Subcutaneous adipose tissue (tissue), 4 donors: ENCODE results near the gene EEA1. TPM values are rescaled to one million over a fixed set of nuclear protein-coding genes. Genes with fewer than 3 reads are reported as not detected.

ENCODE experiments used
- total RNA-seq, 4 donors: library from RNA; depleted of rRNA; stranded (reverse); fragments of >200 nt; gene quantifications; one replicate each; pipeline ENCODE4 v1.1.0, GENCODE V29; 2016
- TF ChIP-seq, protein P1 (sequence below): fragments of 450-650 bp; IDR thresholded peaks from one replicate; pipeline ENCODE4 v1.5.1; 2016; ENCODE audit warnings: low read depth, mild to moderate bottlenecking, control low read depth, antibody characterized with exemption, moderate library complexity

Gene EEA1
- total RNA-seq, 4 donors from 2014 or later = 43.9 to 59.5 (median 53.9) TPM

DNA sequence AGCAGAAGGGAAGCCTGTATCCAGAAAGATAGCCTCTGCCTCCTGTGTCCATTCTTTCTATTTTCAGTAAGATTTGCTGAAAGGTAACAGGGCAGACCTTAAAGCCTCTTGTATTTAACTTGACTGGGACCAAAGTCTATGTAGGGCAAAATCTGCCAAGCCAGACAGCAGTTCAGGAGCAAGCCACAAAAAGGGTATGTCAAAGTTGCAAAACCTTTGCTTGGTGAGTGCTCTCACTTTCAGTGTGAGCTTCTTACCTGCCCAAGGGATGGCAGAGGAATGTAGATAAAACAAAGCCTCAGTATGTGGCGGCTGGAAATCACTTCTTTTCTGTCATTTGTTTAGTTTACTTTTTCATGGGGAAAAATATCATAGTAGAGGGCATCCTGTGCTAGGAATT lies 163.2 kb downstream of the EEA1 start:
- TF ChIP-seq, protein P1, sequence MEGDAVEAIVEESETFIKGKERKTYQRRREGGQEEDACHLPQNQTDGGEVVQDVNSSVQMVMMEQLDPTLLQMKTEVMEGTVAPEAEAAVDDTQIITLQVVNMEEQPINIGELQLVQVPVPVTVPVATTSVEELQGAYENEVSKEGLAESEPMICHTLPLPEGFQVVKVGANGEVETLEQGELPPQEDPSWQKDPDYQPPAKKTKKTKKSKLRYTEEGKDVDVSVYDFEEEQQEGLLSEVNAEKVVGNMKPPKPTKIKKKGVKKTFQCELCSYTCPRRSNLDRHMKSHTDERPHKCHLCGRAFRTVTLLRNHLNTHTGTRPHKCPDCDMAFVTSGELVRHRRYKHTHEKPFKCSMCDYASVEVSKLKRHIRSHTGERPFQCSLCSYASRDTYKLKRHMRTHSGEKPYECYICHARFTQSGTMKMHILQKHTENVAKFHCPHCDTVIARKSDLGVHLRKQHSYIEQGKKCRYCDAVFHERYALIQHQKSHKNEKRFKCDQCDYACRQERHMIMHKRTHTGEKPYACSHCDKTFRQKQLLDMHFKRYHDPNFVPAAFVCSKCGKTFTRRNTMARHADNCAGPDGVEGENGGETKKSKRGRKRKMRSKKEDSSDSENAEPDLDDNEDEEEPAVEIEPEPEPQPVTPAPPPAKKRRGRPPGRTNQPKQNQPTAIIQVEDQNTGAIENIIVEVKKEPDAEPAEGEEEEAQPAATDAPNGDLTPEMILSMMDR = no peak

DNA sequence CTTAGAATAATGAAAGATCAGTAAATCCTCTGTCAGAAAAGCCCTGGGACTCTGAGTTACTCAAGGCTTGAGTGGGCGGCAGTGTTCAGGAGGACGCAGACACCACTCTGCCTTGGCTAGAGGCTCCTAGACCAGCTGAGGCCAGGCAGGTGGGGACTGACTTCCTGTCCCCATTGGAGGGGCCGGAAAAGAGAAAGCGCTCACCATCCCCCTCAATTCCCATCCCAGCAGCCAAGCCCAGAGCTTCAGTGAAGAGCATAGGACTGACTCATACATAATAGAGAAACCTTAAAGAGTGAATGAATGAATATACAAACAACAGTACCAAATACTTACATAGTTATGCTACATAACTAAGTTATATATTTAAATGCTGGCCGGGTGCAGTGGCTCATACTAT lies 164.3 kb downstream of the EEA1 start:
- TF ChIP-seq, protein P1 = no peak

DNA sequence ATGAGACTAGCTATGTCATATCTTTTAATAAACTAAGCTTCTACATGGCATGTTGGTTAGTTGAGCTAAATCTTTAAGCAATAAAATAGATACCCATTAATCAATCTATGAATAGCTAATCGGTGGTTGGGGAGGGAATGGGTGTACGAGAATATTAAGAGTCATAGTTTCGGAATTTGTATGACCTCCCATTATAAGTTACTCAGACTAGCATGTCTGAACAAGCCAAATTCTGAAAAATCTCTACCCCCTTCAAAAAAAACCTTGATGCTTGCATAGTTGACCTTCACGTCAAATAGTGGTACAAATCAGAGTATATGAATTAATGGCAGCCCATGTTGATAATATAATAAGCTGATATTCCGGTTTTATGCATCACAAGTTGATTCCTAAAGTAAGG lies 166.3 kb downstream of the EEA1 start:
- TF ChIP-seq, protein P1 = no peak

DNA sequence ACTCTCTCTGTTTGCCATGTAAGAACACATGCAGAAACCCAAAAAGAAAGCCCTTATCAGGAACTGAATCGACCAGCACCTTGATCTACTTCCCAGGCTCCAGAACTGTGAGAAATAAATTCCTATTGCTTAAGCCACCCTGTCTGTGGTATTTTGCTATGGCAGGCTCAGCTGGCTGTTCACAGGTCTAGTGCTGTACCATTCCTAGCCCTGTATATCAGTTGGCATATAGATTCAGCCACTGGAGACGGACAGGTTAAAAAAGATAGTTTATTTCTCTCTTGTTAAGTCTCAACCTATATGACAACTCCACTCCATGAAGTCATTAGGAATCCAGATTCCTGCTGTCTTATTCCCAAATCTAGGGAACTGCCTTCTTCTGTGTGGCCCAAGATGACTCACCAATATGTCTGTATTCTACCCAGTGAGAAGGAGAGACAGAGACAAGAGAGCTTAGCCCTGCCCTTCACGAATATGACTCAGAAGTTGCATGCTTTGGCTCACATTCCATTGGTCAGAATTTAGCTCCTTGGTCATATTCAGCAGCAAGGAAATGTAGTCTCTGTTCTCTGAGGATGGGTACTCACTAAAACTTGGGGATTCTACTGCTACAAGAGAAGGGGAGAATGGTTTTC lies 169.3 kb downstream of the EEA1 start:
- TF ChIP-seq, protein P1 = no peak

DNA sequence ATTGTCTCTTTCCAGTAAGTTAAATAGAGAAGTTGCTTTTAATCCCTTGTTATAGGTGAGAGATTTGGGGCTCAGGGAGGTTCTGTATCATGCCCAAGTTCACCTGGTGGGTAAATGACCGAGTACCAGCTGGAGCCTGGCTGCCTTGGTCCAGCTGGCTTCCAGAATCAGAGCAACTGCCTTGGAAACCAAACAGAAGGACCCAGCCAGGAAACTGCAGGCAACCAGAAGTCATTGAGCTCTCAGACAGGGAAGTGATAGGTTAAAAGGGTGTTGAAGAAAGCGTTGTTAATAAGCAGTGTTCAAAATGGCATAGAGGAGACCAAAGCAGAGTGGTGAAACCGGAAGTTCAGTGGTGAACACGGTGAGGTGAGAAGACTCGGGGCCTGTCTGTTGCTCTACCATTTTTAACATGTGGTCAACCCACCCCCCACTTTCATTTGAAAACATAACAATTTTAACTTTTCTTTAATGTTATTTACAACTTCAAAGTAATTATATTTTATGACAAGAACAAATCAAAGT lies 171.4 kb downstream of the EEA1 start:
- TF ChIP-seq, protein P1 = no peak

DNA sequence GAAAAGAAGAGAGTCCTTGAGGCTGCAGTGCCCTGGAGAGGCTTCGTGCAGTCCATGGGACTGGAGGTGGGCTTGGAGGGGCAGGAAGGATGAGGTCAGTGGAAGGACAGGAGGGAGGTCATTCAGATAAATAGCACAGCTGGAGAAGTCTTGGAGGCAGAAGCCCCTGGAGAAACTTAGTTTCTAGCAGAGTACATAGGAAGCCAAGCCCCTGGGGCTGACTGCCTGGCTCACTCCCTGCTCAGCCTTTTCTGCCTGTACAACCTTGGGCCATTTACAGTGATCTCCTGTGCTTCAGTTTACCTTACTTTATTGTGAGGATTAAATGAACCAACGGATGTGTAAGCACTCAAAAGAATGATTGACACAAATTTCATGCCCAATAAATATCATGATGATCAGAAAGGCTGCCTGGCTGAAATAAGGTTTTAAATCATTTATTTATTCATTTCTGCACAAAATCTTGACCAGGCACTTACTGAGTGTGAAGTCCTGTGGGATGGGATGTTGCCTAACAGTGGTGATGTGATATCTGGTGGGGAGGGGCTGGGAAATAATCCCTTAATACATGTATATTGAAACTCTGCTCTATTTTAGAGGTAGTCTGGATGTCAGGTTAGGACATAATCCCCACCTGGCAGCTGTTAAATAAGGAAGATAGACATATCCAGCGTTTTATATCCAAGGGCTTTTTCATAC lies 172.0 kb downstream of the EEA1 start:
- TF ChIP-seq, protein P1 = no peak
